Trophoblast cell (in vitro differentiated cells and primary cell): Measurements from ENCODE around the gene MTERF4.

Experiments used
- DNase-seq, 2 donors: peaks; one replicate each; pipeline ENCODE4 v3.0.0-alpha.2; 2016
- H2AFZ ChIP-seq: 2 replicates; pipeline ENCODE4 v1.6.1; 2013; ENCODE audit warnings: low read length, moderate library complexity, mild to moderate bottlenecking; ENCODE audit not compliant: insufficient read depth, poor library complexity
- H2AK5ac ChIP-seq: 2 replicates; pipeline ENCODE4 v1.6.1; 2013; ENCODE audit warnings: mild to moderate bottlenecking, low read length
- H2BK120ac ChIP-seq: 2 replicates; pipeline ENCODE4 v1.6.1; 2013; ENCODE audit warnings: low read length, mild to moderate bottlenecking, moderate library complexity; ENCODE audit not compliant: insufficient read depth, poor library complexity
- H2BK12ac ChIP-seq: 2 replicates; pipeline ENCODE4 v1.6.1; 2013; ENCODE audit warnings: mild to moderate bottlenecking, low read length, moderate library complexity
- H2BK5ac ChIP-seq: 2 replicates; pipeline ENCODE4 v1.6.1; 2013; ENCODE audit warnings: low read length, low read depth, moderate library complexity, mild to moderate bottlenecking; ENCODE audit not compliant: poor library complexity
- H3K14ac ChIP-seq: 2 replicates; pipeline ENCODE4 v1.6.1; 2013; ENCODE audit warnings: mild to moderate bottlenecking, low read length
- H3K18ac ChIP-seq: 2 replicates; pipeline ENCODE4 v1.6.1; 2013; ENCODE audit warnings: mild to moderate bottlenecking, low read length
- H3K23ac ChIP-seq: 2 replicates; pipeline ENCODE4 v1.6.1; 2013; ENCODE audit warnings: low read length
- H3K27ac ChIP-seq: 2 replicates; pipeline ENCODE4 v1.5.1; 2013; ENCODE audit warnings: low read depth, mild to moderate bottlenecking, inconsistent platforms, low read length, moderate library complexity
- H3K27me3 ChIP-seq: 2 replicates; pipeline ENCODE4 v1.6.1; 2013; ENCODE audit warnings: inconsistent platforms, mild to moderate bottlenecking, low read length, moderate library complexity; ENCODE audit not compliant: insufficient read depth
- H3K36me3 ChIP-seq, 2 experiments: 1 replicate in 1 of 2; 2 replicates in 1 of 2; pipeline ENCODE4 v1.6.1; 2013; ENCODE audit warnings: low read length in 2 of 2, mild to moderate bottlenecking in 2 of 2, moderate library complexity in 1 of 2; ENCODE audit not compliant: insufficient read depth in 2 of 2, control insufficient read depth in 1 of 2
- H3K4ac ChIP-seq: 2 replicates; pipeline ENCODE4 v1.6.1; 2013; ENCODE audit warnings: low read depth, mild to moderate bottlenecking, low read length, moderate library complexity
- H3K4me1 ChIP-seq, 2 experiments: 1 replicate in 1 of 2; 2 replicates in 1 of 2; pipeline ENCODE4 v1.6.1; 2013; ENCODE audit warnings: low read length in 2 of 2, mild to moderate bottlenecking in 2 of 2, moderate library complexity in 1 of 2; ENCODE audit not compliant: insufficient read depth in 2 of 2, control insufficient read depth in 1 of 2
- H3K4me2 ChIP-seq: 2 replicates; pipeline ENCODE4 v1.6.1; 2013; ENCODE audit warnings: inconsistent platforms, mild to moderate bottlenecking, low read length, moderate library complexity
- H3K4me3 ChIP-seq: 2 replicates; pipeline ENCODE4 v1.5.1; 2013; ENCODE audit warnings: mild to moderate bottlenecking, low read depth, low read length, inconsistent platforms
- H3K79me1 ChIP-seq: one replicate; pipeline ENCODE4 v1.6.1; 2013; ENCODE audit warnings: low read length
- H3K79me2 ChIP-seq: 2 replicates; pipeline ENCODE4 v1.6.1; 2013; ENCODE audit warnings: low read length, mild to moderate bottlenecking; ENCODE audit not compliant: control insufficient read depth, insufficient read depth, poor library complexity
- H3K9ac ChIP-seq: 2 replicates; pipeline ENCODE4 v1.6.1; 2013; ENCODE audit warnings: mild to moderate bottlenecking, low read length
- H3K9me3 ChIP-seq: 2 replicates; pipeline ENCODE4 v1.6.1; 2013; ENCODE audit warnings: low read depth, mild to moderate bottlenecking, control low read depth, inconsistent platforms, low read length; ENCODE audit not compliant: insufficient read depth
- H4K12ac ChIP-seq: 2 replicates; pipeline ENCODE4 v1.6.1; 2013; ENCODE audit warnings: low read depth, mild to moderate bottlenecking, low read length, moderate library complexity
- H4K8ac ChIP-seq: 2 replicates; pipeline ENCODE4 v1.6.1; 2013; ENCODE audit warnings: low read depth, mild to moderate bottlenecking, low read length, moderate library complexity
- H4K91ac ChIP-seq: one replicate; pipeline ENCODE4 v1.6.1; 2013; ENCODE audit warnings: low read depth, mild to moderate bottlenecking, low read length, moderate library complexity
- WGBS: extraction: QIAGEN DNeasy Blood & Tissue Kit; methylation state at CpG from one replicate; pipeline ENCODE4 v1.1.7; 2013; ENCODE audit warnings: missing lambda C conversion rate; ENCODE audit not compliant: insufficient read length, insufficient coverage; ENCODE audit errors: extremely low coverage; 5-methylcytosine and 5-hydroxymethylcytosine counted together

MTERF4 gene

GRCh38 chr2:241063093-241063551 lies 39.0 kb downstream of the MTERF4 start:
- DNase-seq = no peak
- no peak overlapping the region for H3K9ac ChIP-seq
- no peak overlapping the region for H4K91ac ChIP-seq
- WGBS = no CpG with 5 or more reads among the region's 13 CpGs
- H3K23ac ChIP-seq = no peak overlapping the region
- H3K14ac ChIP-seq = no peak overlapping the region
- H2BK12ac ChIP-seq = no peak overlapping the region
- no peaks in the 10 kb centered on the region for H3K79me1 ChIP-seq
- no peak overlapping the region for H3K27ac ChIP-seq
- no peak overlapping the region for H3K4me2 ChIP-seq
- H3K18ac ChIP-seq = no peak overlapping the region
- no peak overlapping the region for H2AK5ac ChIP-seq
- H3K36me3 ChIP-seq = no peaks in the 10 kb centered on the region
- no peak overlapping the region for H3K4me3 ChIP-seq
- no peaks in the 10 kb centered on the region for H3K27me3 ChIP-seq
- no peak overlapping the region for H2BK5ac ChIP-seq
- no peak overlapping the region for H3K4ac ChIP-seq
- no peaks in the 10 kb centered on the region for H3K79me2 ChIP-seq
- H3K4me1 ChIP-seq = no peaks in the 10 kb centered on the region
- H2AFZ ChIP-seq = no peak overlapping the region
- no peak overlapping the region for H4K8ac ChIP-seq
- no peak overlapping the region for H4K12ac ChIP-seq
- no peaks in the 10 kb centered on the region for H3K9me3 ChIP-seq
- H2BK120ac ChIP-seq = no peak overlapping the region

GRCh38 chr2:241062389-241063092 lies 39.5 kb downstream of the MTERF4 start:
- Histone ChIP-seq H4K8ac (no peak overlapping the region), H2AK5ac (no peak overlapping the region), H3K9ac (no peak overlapping the region), H3K4ac (no peak overlapping the region), H2AFZ (no peak overlapping the region), H3K79me1 (no peaks in the 10 kb centered on the region), H3K27ac (no peak overlapping the region), H3K9me3 (no peaks in the 10 kb centered on the region), H4K91ac (no peak overlapping the region), H3K4me1 (no peaks in the 10 kb centered on the region), H3K18ac (no peak overlapping the region), H4K12ac (no peak overlapping the region), H3K79me2 (no peaks in the 10 kb centered on the region), H3K27me3 (no peaks in the 10 kb centered on the region), H2BK12ac (no peak overlapping the region), H3K4me2 (no peak overlapping the region), H2BK5ac (no peak overlapping the region), H3K4me3 (no peak overlapping the region), H3K36me3 (no peaks in the 10 kb centered on the region), H3K23ac (no peak overlapping the region), H2BK120ac (no peak overlapping the region), H3K14ac (no peak overlapping the region)
- no CpG with 5 or more reads among the region's 15 CpGs for WGBS
- DNase-seq = peak; percentile 88 to 90

- WGBS = no CpG with 5 or more reads among the region's 6 CpGs
- Histone ChIP-seq H3K9me3 (no peaks in the 10 kb centered on the region), H4K91ac (no peak overlapping the region), H3K79me1 (no peaks in the 10 kb centered on the region), H2BK12ac (no peak overlapping the region), H3K4me2 (no peak overlapping the region), H3K18ac (no peak overlapping the region), H4K8ac (no peak overlapping the region), H3K9ac (no peak overlapping the region), H2AFZ (no peak overlapping the region), H3K4me3 (no peak overlapping the region), H3K4me1 (no peaks in the 10 kb centered on the region), H3K79me2 (no peaks in the 10 kb centered on the region), H3K27me3 (no peaks in the 10 kb centered on the region), H3K4ac (no peak overlapping the region), H2BK120ac (no peak overlapping the region), H2AK5ac (no peak overlapping the region), H3K36me3 (no peaks in the 10 kb centered on the region), H4K12ac (no peak overlapping the region), H2BK5ac (no peak overlapping the region), H3K14ac (no peak overlapping the region), H3K27ac (no peak overlapping the region), H3K23ac (no peak overlapping the region)
- peak; percentile 93 to 94 for DNase-seq
These were observed 40.8 kb downstream of the MTERF4 start for GRCh38 chr2:241061275-241061674.

GRCh38 chr2:241053576-241054251 lies 48.4 kb downstream of the MTERF4 start:
- WGBS = no CpG with 5 or more reads among the region's 8 CpGs
- no peaks in the 10 kb centered on the region for H3K36me3 ChIP-seq
- H3K9me3 ChIP-seq = peaks cover 2% of the 10 kb centered on the region
- no peaks in the 10 kb centered on the region for H3K4me1 ChIP-seq
- H3K23ac ChIP-seq = no peak overlapping the region
- H2AFZ ChIP-seq = no peak overlapping the region
- H2BK5ac ChIP-seq = no peak overlapping the region
- no peak for DNase-seq
- H4K8ac ChIP-seq = no peak overlapping the region
- H2AK5ac ChIP-seq = no peak overlapping the region
- H3K79me1 ChIP-seq = no peaks in the 10 kb centered on the region
- H3K9ac ChIP-seq = no peak overlapping the region
- no peak overlapping the region for H2BK120ac ChIP-seq
- H4K12ac ChIP-seq = no peak overlapping the region
- no peaks in the 10 kb centered on the region for H3K79me2 ChIP-seq
- no peak overlapping the region for H3K4ac ChIP-seq
- H4K91ac ChIP-seq = no peak overlapping the region
- no peak overlapping the region for H3K27ac ChIP-seq
- H3K4me3 ChIP-seq = no peak overlapping the region
- H2BK12ac ChIP-seq = no peak overlapping the region
- H3K27me3 ChIP-seq = no peaks in the 10 kb centered on the region
- H3K4me2 ChIP-seq = no peak overlapping the region
- no peak overlapping the region for H3K14ac ChIP-seq
- no peak overlapping the region for H3K18ac ChIP-seq
